Activated CD4-positive, alpha-beta T cell treated with anti-CD3 and anti-CD28 coated beads, Interleukin-2, amount 10 ng/mL, durations not matched to agents 24 days and 14 days (primary cell): ENCODE results near the gene GPRC5D. TPM values are rescaled to one million over a fixed set of nuclear protein-coding genes. Genes with fewer than 3 reads are reported as not detected.
A peak's percentile ranks its signal among the peaks of the same experiment; 100 is the strongest.

Source experiments
- DNase-seq: peaks from one replicate; pipeline ENCODE4 v3.0.0; 2022
- H3K27ac Mint-ChIP-seq: one replicate; pipeline ENCODE4 v1.8.0; 2022; ENCODE audit warnings: mild to moderate bottlenecking, mixed read lengths
- H3K27me3 Mint-ChIP-seq: one replicate; pipeline ENCODE4 v1.8.0; 2022; ENCODE audit warnings: mixed read lengths
- H3K36me3 Mint-ChIP-seq: one replicate; pipeline ENCODE4 v1.8.0; 2022; ENCODE audit warnings: low read depth, mild to moderate bottlenecking, mixed read lengths
- H3K4me1 Mint-ChIP-seq: one replicate; pipeline ENCODE4 v1.8.0; 2021; ENCODE audit warnings: mixed read lengths
- H3K4me3 Mint-ChIP-seq: one replicate; pipeline ENCODE4 v1.8.0; 2022; ENCODE audit warnings: mild to moderate bottlenecking, moderate library complexity, mixed read lengths
- H3K9me3 Mint-ChIP-seq: one replicate; pipeline ENCODE4 v1.8.0; 2021; ENCODE audit warnings: mixed read lengths
- intact Hi-C: fragments of 100-400 bp; cut with micrococcal nuclease; formaldehyde crosslinking; loops from one replicate; pipeline ENCODE4 v1.15.1; 2023
- total RNA-seq: library from RNA; stranded (reverse); gene quantifications from 2 replicates; pipeline ENCODE4 v1.2.3, GENCODE V29; 2022

The GPRC5D gene
- not detected in 2 replicates for total RNA-seq

DNA sequence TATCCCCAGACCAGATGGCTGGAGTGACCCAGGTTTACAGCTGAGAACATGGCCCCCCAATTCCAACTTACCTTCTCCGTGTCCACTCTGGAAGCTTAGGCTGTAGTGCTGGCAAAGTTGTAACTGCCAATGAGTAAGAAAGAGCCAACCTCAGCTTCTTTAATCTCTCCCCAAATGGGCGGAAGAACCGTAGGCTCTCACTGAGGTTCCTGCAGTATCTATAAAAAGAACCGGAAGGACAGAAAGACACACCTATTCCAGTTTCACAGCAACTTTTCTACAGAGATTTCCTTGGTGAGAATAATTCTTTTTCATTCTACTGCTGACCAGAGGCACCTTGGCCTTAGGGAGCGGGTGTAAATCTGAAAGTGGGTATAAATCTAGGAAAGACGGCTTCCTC, at the start of gene GPRC5D:
Gene GPRC5D, minus strand, starts transcription at position 135 of the 400 bp plus-strand sequence. CDS start 1,786 bp downstream, outside the sequence.
- Mint-ChIP-seq H3K4me1 (peaks cover 2% of the 10 kb centered on the region), H3K4me3 (no peak within 1 kb of the TSS), H3K36me3 (no peaks in the 10 kb centered on the region), H3K9me3 (no peaks in the 10 kb centered on the region), H3K27ac (no peak within 1 kb of the TSS), H3K27me3 (peaks cover 7% of the 10 kb centered on the region)
- DNase-seq: no peak
- intact Hi-C loops: no loop called here

DNA sequence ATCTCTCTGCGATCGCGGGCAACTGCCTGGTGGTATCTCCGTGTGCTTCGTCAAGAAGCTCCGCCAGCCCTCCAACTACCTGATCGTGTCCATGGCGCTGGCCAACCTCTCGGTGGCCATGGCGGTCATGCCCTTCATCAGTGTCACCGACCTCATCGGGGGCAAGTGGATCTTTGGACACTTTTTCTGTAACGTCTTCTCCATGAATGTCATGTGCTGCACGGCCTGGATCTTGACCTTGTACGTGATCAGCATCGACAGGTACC, 49.7 kb upstream of the GPRC5D start:
- H3K36me3 Mint-ChIP-seq: no peaks in the 10 kb centered on the region
- H3K4me3 Mint-ChIP-seq: peak overlapping the region; percentile 71
- peaks cover 36% of the 10 kb centered on the region for H3K27me3 Mint-ChIP-seq
- H3K27ac Mint-ChIP-seq: no peak overlapping the region
- peaks cover 30% of the 10 kb centered on the region for H3K4me1 Mint-ChIP-seq
- no peaks in the 10 kb centered on the region for H3K9me3 Mint-ChIP-seq
- intact Hi-C loops: loop anchor here (5.0 to 10.0 kb wide), 2 partner anchors 84 to 1363 kb away; partner anchors contain the start of gene ATF7IP
- DNase-seq: no peak

GRCh38 chr12:13000925-13001774, 49.2 kb upstream of the GPRC5D start:
- H3K36me3 Mint-ChIP-seq: no peaks in the 10 kb centered on the region
- no peaks in the 10 kb centered on the region for H3K9me3 Mint-ChIP-seq
- peaks cover 33% of the 10 kb centered on the region for H3K27me3 Mint-ChIP-seq
- H3K27ac Mint-ChIP-seq: peak overlapping the region; percentile 89
- intact Hi-C loops: loop anchor here (1.0 to 10.0 kb wide), 7 partner anchors 43 to 1364 kb away; partner anchors contain the start of genes ATF7IP, EMP1 and FAM234B
- H3K4me1 Mint-ChIP-seq: peaks cover 30% of the 10 kb centered on the region
- peak; percentile 84 for DNase-seq
- peak overlapping the region; percentile 91 for H3K4me3 Mint-ChIP-seq

DNA sequence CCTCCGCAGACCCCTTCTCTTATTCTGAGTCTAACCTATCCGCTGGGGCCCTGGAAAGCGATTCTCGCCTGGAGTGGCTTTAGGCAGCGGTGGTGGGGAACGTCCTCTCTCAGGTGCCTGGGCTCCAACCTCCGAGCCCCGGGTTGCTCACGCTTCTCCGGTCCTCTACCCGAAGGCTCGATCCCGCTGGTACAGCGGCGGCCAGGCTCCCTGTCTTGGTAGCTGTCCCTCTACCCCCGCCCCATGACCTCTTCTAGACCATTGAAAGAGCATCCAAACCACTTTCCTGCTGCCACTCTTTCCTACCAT, 48.6 kb upstream of the GPRC5D start:
- DNase-seq: no peak
- peak overlapping the region; percentile 91 for H3K4me3 Mint-ChIP-seq
- H3K36me3 Mint-ChIP-seq: no peaks in the 10 kb centered on the region
- peaks cover 29% of the 10 kb centered on the region for H3K27me3 Mint-ChIP-seq
- peaks cover 30% of the 10 kb centered on the region for H3K4me1 Mint-ChIP-seq
- peak overlapping the region; percentile 89 for H3K27ac Mint-ChIP-seq
- H3K9me3 Mint-ChIP-seq: no peaks in the 10 kb centered on the region
- intact Hi-C loops: loop anchor here (1.0 to 10.0 kb wide), 7 partner anchors 44 to 1364 kb away; partner anchors contain the start of genes ATF7IP, EMP1 and FAM234B

DNA sequence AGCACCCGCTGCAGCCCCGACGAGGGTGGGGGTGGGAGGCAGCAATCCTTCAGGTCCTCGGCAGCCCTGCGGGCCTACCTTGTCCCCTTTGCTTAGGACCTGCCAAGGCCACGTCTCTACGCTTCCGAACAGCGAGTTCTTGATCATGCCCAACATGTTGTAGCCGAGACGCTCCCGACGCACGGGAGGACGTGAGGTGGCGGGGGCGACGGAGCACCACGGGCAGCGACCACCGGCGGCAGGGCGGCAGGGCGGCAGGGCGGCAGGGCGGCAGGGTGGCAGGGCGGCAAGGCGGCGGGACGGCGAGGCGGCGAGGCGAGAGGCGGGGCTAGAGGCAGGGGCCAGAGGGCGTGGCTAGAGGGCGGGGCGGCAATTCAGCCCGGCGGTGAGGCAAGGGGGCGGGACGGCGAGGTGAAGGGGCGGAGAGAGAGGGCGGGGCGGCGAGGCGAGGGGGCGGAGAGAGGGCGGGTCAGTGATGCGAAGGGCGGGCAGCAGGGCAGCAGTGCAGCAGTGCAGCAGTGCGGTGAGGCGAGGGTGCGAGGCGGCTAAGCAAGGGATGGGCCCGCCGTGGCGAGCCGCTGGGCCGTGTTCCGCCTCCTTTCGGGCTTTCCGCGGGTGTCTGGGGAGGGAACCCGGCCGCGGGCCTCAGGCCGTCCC, 48.1 kb upstream of the GPRC5D start, which contains the start of gene HEBP1:
Gene HEBP1, minus strand, starts transcription at position 307 of the 657 bp plus-strand sequence. Its CDS starts 151 bp downstream, at position 156.
- peak; percentile 98 for DNase-seq
- peaks cover 25% of the 10 kb centered on the region for H3K27me3 Mint-ChIP-seq
- H3K9me3 Mint-ChIP-seq: no peaks in the 10 kb centered on the region
- intact Hi-C loops: loop anchor here (1.0 to 10.0 kb wide), 7 partner anchors 44 to 1365 kb away; partner anchors contain the start of genes ATF7IP, EMP1 and FAM234B
- H3K36me3 Mint-ChIP-seq: no peaks in the 10 kb centered on the region
- peak within 1 kb of the TSS; percentile 89 for H3K27ac Mint-ChIP-seq
- peaks cover 30% of the 10 kb centered on the region for H3K4me1 Mint-ChIP-seq
- H3K4me3 Mint-ChIP-seq: peak within 1 kb of the TSS; percentile 91

- Mint-ChIP-seq H3K36me3 (no peaks in the 10 kb centered on the region), H3K27ac (peak overlapping the region; percentile 66), H3K9me3 (no peaks in the 10 kb centered on the region), H3K4me1 (peaks cover 30% of the 10 kb centered on the region), H3K27me3 (peaks cover 25% of the 10 kb centered on the region), H3K4me3 (peak overlapping the region; percentile 91)
- intact Hi-C loops: no loop called here
- no peak for DNase-seq
Observed at GRCh38 chr12:12999271-12999958, 47.4 kb upstream of the GPRC5D start.

DNA sequence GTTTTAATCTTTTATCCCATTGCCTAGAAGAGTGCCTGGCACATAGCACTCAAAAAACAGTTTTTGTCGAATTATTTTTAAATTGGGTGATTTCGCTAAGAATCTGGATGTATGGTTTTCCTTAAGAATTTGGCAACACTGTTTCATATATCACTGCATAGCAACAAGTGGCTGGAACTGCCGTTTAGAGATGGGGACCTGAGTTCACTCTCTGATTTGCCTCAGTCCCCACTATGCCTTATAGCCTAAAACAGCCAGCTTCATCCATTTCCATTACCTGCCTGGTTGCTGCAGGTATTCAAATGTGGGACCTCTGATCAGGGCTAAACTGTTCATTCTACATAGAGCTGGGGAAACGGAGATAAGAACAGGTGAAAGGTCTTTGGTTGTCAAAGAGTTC, 46.3 kb upstream of the GPRC5D start:
- no peak overlapping the region for H3K27ac Mint-ChIP-seq
- no peaks in the 10 kb centered on the region for H3K36me3 Mint-ChIP-seq
- peaks cover 17% of the 10 kb centered on the region for H3K27me3 Mint-ChIP-seq
- no peak for DNase-seq
- no peaks in the 10 kb centered on the region for H3K9me3 Mint-ChIP-seq
- intact Hi-C loops: no loop called here
- no peak overlapping the region for H3K4me3 Mint-ChIP-seq
- H3K4me1 Mint-ChIP-seq: peaks cover 31% of the 10 kb centered on the region

DNA sequence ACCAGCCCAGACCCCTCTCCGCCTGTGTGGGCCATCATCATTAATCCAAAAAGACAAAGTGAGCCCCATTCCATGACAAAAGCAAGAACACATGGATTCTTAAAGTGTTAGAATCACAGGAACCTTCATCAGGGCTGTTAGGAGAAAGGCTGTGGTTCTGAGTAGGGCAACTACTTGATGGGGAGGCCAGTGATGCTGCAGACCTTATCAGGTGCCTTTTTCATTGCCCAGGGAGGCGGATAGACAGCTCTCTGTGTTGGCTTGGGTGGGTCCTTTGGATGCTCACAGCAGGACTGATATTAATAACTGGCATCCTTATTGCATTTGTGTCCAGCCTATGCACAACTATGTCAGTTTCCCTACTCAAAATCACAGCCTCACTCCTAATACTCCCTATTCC, 45.8 kb upstream of the GPRC5D start:
- Mint-ChIP-seq H3K9me3 (no peaks in the 10 kb centered on the region), H3K4me3 (no peak overlapping the region), H3K27ac (no peak overlapping the region), H3K36me3 (no peaks in the 10 kb centered on the region), H3K4me1 (peaks cover 35% of the 10 kb centered on the region), H3K27me3 (peaks cover 12% of the 10 kb centered on the region)
- intact Hi-C loops: no loop called here
- no peak for DNase-seq

DNA sequence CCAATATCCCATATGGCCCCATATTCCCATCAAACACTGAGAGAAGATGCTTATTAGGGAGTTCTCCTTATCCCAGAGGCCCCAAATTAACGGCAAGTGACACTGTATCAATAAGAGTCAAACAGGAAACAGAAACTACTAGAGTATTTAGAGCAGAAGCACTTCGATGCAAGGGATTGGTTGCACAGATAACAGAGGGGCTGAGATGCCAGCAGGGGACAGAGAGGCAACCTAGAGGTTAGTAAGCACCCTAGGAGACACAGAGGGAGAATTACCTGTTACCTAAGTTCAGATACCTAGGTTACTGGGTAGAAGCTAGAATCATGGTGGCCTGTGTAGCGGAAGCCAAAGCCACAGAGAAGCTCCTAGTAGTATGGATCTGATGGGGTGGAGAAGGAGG, 45.2 kb upstream of the GPRC5D start:
- DNase-seq: no peak
- Mint-ChIP-seq H3K4me1 (peaks cover 38% of the 10 kb centered on the region), H3K9me3 (no peaks in the 10 kb centered on the region), H3K27me3 (peaks cover 6% of the 10 kb centered on the region), H3K4me3 (no peak overlapping the region), H3K27ac (no peak overlapping the region), H3K36me3 (no peaks in the 10 kb centered on the region)
- intact Hi-C loops: no loop called here

GRCh38 chr12:12996209-12996608, 44.2 kb upstream of the GPRC5D start:
- Mint-ChIP-seq H3K9me3 (no peaks in the 10 kb centered on the region), H3K27me3 (no peaks in the 10 kb centered on the region), H3K36me3 (no peaks in the 10 kb centered on the region), H3K4me3 (no peak overlapping the region), H3K4me1 (peaks cover 35% of the 10 kb centered on the region), H3K27ac (no peak overlapping the region)
- DNase-seq: no peak
- intact Hi-C loops: no loop called here

GRCh38 chr12:12995088-12995487, 43.1 kb upstream of the GPRC5D start:
- intact Hi-C loops: no loop called here
- no peaks in the 10 kb centered on the region for H3K27me3 Mint-ChIP-seq
- no peak overlapping the region for H3K27ac Mint-ChIP-seq
- DNase-seq: no peak
- H3K4me1 Mint-ChIP-seq: peaks cover 30% of the 10 kb centered on the region
- no peak overlapping the region for H3K4me3 Mint-ChIP-seq
- H3K36me3 Mint-ChIP-seq: no peaks in the 10 kb centered on the region
- H3K9me3 Mint-ChIP-seq: no peaks in the 10 kb centered on the region

DNA sequence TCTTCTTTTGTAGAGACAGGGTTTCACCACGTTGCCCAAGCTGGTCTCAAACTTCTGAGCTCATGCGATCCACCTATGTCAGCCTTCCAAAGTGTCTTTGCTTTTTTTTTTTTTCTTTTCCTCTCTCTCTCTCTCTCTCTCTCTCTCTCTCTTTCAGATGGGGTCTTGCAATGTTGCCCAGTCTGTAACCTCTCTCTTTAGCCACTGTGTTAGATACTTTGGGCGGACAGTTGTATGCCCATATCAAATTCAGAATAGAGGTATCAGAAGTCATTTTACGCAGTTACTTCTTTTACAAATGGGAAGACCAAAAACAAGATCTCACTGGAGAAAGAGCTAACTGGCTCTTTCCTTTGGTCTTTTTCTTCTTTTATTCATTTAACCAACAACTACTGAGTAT, 41.4 kb upstream of the GPRC5D start:
- no peaks in the 10 kb centered on the region for H3K36me3 Mint-ChIP-seq
- no peak overlapping the region for H3K27ac Mint-ChIP-seq
- intact Hi-C loops: no loop called here

GRCh38 chr12:12992418-12993130, 40.6 kb upstream of the GPRC5D start:
- Mint-ChIP-seq H3K9me3 (no peaks in the 10 kb centered on the region), H3K27me3 (no peaks in the 10 kb centered on the region), H3K4me1 (peaks cover 14% of the 10 kb centered on the region), H3K4me3 (peak overlapping the region; percentile 3), H3K27ac (no peak overlapping the region), H3K36me3 (no peaks in the 10 kb centered on the region)
- DNase-seq: no peak
- intact Hi-C loops: no loop called here

More for the DNA sequence above, 41.4 kb upstream of the GPRC5D start:
- Mint-ChIP-seq H3K9me3 (no peaks in the 10 kb centered on the region), H3K27me3 (no peaks in the 10 kb centered on the region), H3K4me1 (peaks cover 20% of the 10 kb centered on the region), H3K4me3 (peak overlapping the region; percentile 3)
- DNase-seq: no peak
